CD4-positive, alpha-beta T cell treated with Interferon alpha-2 for 1 hour (primary cell): ENCODE results near the gene CEP131.

Source experiments
- DNase-seq, 2 donors: peaks; one replicate each; pipeline ENCODE4 v3.0.0-alpha.2; 2020 to 2022

CEP131 gene

DNA sequence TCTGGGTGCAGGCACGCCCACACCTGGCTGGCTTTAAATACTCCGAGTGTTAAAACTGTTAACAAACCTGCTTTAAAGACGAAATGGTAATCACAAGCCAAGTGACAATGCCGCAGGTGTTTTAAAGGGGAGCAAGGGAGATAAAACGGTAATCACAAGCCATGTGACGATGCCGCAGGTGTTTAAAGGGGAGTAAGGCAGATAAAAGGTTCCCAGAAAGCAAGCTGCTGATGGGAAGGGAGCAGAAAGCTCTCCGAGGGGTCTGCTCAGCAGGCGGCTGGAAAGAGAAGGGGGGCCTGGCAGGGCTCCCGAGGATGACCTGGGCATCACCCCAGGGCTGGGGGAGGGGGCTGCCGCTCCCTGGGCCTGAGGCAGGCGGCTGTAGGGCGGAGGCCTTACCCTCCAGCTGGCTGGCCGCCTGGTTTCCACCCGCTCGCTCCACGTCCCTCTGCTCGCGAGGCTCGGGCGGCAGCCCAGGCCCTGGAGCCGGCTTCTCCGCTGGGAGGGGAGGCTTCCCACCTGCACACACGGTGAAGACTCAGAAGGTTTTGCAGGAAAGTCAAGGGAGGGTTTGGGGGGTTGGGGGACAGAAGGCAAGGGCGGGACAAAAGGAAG is 28.4 kb upstream of the CEP131 start:
- no peak for DNase-seq

GRCh38 chr17:81250286-81251093 is 27.7 kb upstream of the CEP131 start:
- DNase-seq = no peak

GRCh38 chr17:81249223-81250040 is 26.7 kb upstream of the CEP131 start:
- DNase-seq = no peak

- DNase-seq = no peak
These were observed 25.9 kb upstream of the CEP131 start for GRCh38 chr17:81248649-81249048.

DNA sequence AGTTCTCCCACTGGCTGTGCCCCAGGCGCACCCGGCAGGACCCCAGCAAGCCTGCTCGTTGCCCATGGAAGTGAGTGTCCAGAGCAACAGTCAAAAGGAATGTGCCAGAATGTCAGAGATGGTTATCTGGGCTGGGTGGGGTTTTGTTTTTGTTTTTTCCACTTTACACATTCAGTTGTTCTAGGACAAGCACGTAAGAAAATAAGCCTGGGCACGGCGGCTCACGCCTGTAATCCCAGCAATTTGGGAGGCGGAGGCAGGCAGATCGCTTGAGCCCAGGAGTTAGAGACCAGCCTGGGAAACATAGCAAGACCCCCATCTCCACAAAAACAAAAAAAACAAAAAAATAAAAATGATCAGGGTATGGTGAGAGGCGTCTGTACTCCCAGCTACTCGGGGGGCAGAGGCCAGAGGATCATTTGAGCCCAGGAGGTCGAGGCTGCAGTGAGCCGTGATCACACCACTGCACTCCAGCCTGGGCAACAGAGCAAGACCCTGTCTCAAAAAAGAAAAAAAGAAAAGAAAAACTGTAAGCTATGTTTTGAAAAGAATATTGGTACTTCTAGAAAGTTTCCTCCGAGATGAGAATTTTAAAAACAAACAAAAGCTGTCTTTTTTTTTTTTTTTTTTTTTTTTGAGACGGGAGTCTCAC is 24.7 kb upstream of the CEP131 start:
- no peak for DNase-seq

DNA sequence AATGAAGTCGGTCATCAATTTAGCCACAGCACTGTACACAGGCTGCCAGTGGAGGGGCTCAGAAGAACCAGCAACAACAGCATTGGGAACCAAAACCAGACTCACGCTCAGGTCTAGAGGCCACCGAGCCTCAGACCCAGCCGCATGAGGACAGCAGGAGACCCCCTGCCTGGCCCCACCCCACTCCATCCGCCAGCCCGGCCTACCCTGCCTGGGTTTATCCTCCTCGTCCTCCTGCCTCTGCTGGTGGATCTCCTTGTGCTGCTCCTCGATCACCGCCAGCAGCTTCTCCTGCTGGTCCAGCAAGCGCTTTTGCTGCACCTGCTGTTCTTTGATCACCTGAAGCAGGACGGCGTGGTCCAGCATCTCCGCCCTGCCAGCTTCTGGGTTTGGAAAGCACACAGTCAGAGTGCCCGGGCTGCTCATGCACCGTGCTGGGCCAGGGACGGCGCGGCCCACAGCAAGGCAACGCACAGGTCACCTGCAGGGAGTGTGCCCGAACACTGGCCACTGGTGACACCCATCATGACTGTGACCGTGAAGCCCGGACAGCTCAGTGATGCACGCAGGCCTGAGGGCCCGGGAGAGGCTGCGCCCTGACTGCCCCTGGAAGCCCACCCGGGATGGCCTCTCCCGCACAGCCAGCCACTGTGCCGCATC is 24.0 kb upstream of the CEP131 start:
- DNase-seq = no peak

DNA sequence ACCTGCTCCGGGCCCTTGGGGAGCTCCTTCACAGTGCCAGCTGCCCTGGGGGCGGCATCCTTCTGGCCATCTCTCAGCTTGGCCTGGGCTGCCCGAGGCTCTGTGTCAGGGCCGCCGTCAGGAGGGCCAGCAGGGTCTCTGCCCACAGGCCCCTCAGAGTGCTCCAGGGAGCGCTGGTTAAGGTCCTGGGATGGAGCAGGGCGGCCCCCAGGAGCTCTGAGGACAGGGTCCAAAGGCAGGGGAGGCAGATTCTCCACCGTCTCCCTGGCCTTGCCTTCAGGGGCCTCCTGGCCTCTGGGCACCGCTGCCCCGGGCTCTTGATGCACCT is 23.5 kb upstream of the CEP131 start:
- DNase-seq = no peak

DNA sequence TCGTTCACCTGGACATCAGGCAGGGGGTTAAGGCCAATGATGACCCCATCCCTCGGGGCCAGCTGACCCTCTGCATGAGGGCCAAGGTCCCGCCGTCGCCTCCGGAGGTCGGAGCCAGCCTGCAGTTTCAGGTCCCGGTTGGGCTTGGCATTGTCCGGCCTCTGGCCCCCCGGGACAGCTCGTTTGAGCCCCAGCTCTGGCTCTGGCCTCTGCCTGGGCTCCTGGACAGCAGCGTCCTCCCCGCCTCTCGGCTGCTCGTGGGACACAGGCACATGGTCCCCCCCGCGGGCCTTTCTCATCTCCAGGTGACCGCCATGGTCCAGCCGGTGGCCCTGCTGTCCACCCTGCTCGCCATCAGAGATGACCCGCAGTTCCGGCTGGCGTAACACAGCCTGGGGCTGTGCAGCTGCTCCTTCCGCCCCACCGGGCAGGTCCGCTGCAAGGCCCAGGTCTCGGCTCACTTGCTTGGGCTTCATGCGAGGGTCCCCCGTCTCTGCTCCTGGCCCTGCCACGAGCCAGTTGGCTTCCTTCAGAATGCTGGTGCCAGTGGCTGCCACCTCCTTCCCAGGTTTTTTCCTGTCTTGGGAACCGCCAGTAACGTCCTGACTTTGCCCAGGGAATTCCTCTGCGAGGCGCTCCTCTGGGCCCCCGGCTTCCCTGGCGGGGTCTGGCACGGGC is 23.0 kb upstream of the CEP131 start:
- DNase-seq = no peak

- no peak for DNase-seq
These were observed 22.4 kb upstream of the CEP131 start for GRCh38 chr17:81245024-81245664.

DNA sequence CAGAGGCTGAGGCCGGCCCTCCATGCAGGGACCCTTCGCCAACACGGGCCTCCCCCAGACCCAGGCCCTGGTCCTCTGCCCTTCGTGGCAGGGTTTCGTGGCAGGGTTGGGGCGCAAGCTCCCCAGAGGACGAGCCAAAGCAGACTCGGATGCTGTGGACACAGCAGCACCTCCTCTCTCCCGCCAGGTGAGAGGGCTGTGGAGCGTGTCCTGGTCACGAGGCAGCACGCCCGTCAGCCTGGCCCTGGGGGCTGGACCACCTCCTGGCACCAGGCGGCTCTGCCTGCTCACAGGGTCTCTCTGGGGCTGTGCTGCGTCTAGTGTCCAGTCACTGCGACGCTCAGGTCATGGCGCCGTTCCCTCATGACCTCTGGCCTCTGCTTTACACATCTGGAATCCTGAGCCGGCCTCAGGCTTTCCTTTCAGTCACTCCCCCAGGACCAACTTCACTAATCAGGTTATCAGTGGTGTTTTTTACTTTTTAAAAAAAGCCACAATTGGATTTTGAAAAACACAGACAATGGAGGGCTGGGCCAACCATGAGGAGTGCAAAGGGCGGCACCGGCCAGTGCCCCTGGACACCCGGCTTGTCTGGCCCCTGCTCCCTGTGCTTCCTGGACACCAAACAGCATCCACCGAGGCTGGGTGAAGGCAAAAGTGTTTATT is 21.7 kb upstream of the CEP131 start:
- no peak for DNase-seq

DNA sequence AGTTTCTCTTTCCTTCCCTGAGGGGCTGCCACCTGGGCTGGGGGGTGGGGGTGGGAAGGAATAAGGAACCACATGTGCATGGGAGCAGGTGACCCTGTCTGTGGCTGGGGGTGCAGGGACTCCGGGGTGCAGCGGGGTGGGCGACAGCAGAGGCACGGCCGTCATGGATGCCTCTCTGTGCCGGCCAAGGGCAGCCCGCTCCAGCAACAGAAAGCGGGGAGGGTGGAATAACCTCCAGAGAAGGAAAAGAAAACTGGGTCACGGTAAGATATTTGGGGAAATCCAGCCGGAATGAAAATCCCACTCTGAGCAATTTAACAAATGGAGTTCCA is 20.5 kb upstream of the CEP131 start:
- no peak for DNase-seq

DNA sequence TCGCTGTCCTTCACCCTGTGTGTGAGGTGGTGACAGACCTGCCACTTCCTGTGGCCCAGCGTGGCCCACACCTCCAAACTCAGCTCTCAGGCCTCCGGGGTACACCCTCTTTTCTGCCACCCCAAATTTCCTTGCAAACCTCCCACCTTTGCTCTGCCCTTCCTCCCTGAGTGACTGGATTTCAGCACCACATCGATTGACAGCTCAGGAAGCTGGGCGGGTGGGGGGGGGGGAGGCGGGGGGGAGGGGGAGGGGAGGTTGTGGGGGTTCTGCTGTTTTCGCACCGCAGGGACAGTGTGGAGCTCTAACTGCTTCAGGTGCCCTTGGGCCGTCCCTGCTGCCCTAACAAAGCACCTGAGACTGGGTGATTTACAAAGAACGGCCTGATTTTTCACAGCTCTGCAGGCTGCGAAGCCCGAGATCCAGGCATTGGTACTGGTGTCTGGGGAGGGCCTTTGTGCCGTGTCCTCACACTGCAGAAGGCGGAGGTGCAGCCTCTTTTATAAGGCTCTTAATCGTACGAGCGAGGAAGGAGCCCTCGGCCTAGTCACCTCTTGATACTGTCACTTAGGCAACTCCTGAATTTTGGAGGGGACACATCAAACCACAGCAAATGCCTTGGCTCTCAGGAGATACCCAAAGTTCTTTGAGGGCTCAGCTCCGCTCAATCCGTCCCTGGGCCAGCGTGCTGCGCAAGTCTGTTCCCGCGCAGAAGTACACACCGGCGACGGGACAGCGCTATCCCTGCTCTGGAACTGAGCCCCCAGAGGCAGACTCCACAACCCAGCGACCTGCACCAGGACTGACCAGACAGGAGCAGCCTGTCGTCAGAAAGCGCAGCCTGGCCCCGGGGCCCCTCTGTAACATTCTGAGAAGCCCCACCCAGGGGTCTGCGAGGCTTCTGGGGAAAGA is 19.9 kb upstream of the CEP131 start:
- DNase-seq = no peak

DNA sequence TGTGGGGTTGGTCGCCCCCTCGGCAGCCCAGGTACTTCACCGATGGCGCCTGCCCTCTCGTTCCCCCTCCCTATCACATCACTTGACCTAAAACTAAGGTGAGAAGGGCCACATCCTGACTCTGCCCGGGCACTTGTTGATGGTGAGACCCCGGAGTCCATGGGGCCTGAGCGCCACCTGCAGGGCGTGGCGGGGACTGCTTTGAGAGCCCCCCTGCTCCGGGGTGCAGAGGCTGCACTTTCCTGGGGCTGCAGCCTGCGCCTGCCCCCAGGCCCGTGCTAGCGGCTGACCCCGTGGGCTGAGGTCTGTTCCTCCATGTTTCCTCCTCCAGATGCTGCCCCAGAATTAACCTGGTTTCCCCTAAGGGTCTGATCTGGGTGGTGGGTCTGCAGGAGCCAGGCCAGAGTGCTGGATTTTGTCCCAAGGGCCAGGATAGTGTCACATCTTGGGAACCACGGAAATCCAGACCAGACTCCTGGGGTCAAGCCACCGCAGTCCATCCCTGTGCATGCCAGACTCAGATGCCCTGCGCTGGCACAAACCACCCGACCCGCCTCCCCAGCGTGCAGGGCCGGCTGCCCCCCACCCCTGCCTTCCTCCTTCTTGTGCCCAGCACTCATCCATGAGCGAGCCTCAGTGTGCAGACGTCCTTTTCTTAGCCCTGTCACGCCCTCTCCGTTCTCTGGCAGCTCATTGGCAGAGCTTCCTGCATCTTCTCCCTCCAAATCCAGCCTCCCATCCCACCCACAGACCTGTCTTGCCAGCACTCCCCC is 19.1 kb upstream of the CEP131 start:
- DNase-seq = peak; percentile 55 to 65

- no peak for DNase-seq
These were observed 18.4 kb upstream of the CEP131 start for GRCh38 chr17:81241203-81241602.

GRCh38 chr17:81240761-81241160 is 18.0 kb upstream of the CEP131 start:
- no peak for DNase-seq

DNA sequence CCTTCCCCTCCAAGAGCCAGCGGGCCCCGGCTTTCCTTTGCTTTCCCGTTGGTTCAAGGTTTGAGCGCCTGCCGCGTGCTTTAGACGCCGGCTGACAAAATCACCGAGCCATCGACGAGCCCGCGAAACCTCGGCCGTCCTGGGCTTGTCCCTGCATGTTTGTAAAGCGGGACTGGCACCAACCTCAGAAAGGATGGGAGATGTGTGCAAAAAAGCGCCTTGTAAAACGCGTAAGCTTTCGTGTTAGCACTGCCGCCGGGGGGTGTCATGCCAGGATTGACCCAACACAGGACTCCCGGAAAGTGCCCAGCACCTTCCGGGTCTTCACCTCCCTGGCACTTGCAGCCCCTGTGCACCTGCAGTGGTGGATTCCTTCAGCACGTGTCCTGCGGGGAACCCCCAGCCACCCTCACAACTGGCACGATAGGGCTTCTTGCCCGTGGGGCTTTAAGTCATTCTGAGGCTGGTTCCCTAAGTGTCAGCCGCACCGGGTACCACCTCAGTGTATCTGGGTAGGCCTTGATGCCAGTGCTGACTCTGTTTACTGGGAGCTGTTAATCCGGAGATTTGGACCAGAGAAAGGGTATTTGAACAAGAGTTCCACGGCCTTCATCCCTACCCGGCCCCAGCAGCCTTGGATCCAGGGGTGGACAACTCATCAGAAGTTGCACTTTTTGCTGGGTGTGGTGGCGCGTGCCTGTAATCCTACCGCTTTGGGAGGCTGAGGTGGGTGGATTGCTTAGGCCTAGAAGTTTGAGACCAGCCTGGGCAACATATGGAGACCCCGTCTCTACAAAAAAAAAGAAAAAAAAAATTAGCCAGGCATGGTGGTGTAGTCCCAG is 17.2 kb upstream of the CEP131 start:
- peak; percentile 13 to 37 for DNase-seq

DNA sequence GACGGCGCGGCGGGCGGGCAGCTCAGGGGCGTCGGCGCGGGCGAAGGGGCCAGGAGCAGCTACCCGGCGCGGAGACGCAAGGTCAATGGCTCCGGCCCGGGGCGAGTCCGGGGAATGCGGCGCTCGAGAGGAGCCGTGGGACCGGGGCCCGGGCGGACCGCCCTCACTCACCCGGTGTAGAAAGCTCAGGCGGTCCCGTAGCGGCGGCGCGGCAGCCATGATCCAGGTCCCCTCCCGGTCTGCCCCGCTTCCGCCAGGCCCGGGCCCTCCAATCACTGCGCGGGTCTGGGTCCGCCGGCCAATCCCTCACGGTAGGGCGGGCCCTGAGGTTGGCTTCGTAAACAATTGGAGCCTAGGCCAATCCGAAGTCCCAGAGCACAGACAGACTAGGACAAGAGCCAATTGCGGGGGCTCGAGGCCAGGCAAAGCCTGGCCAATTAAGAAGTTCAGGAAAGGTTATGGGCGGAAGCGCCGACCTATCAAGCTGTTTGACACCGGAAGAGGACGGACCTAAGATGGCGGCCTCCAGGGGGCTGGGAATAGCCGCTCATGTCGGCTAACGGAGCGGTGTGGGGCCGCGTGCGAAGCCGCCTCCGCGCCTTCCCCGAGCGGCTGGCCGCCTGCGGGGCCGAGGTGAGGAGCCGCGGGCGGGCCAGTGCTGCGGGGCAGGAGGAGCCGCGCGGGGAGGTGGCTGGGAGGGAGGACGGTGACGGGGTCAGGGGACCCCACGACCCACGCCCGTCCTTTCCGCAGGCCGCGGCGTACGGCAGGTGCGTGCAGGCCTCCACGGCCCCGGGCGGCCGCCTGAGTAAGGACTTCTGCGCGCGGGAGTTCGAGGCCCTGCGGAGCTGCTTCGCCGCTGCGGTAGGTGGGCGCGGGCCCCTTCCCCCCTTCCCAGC is 16.3 kb upstream of the CEP131 start, which contains the start of the genes NDUFAF8 and TEPSIN:
Gene NDUFAF8 (plus strand): TSS at position 504 of the 899 bp plus-strand sequence. CDS start 46 bp downstream, at position 550.
Gene TEPSIN (minus strand): TSS at position 241 of the 899 bp plus-strand sequence. CDS start 22 bp downstream, at position 219.
- DNase-seq = peak; percentile 97 to 98
